Stimulated activated naive B cell treated with anti-CD40 and anti-IgM and Interleukin-4, amounts not matched to agents 10 μg/mL and 1 μg/mL and 100 μg/mL, for 72 hours (primary cell): ENCODE data around the gene ZNF804B.
A peak's percentile ranks its signal among the peaks of the same experiment; 100 is the strongest.

ENCODE experiments used
- ATAC-seq, 2 donors: fragments of 150-1000 bp; cut with Tn5 transposase; replicated peaks; 2 replicates each; pipeline ENCODE4 v1.10.0; 2021; ENCODE audit warnings: moderate library complexity in 1 of 2
- DNase-seq: peaks from one replicate; pipeline ENCODE4 v3.0.0; 2021
- H3K27ac Mint-ChIP-seq: one replicate; pipeline ENCODE4 v1.8.0; 2022; ENCODE audit warnings: mild to moderate bottlenecking, mixed read lengths
- H3K27me3 Mint-ChIP-seq, 2 donors: one replicate each; pipeline ENCODE4 v1.8.0; 2022; ENCODE audit warnings: mixed read lengths in 2 of 2
- H3K36me3 Mint-ChIP-seq, 2 donors: one replicate each; pipeline ENCODE4 v1.8.0; 2022; ENCODE audit warnings: mixed read lengths in 2 of 2, mild to moderate bottlenecking in 1 of 2
- H3K4me1 Mint-ChIP-seq, 2 donors: one replicate each; pipeline ENCODE4 v1.8.0; 2022; ENCODE audit warnings: mixed read lengths in 2 of 2, mild to moderate bottlenecking in 1 of 2
- H3K4me3 Mint-ChIP-seq, 2 donors: one replicate each; pipeline ENCODE4 v1.8.0; 2022; ENCODE audit warnings: mild to moderate bottlenecking in 2 of 2, mixed read lengths in 2 of 2, moderate library complexity in 1 of 2
- H3K9me3 Mint-ChIP-seq, 2 donors: one replicate each; pipeline ENCODE4 v1.8.0; 2022; ENCODE audit warnings: mixed read lengths in 2 of 2, mild to moderate bottlenecking in 1 of 2

Gene ZNF804B

DNA sequence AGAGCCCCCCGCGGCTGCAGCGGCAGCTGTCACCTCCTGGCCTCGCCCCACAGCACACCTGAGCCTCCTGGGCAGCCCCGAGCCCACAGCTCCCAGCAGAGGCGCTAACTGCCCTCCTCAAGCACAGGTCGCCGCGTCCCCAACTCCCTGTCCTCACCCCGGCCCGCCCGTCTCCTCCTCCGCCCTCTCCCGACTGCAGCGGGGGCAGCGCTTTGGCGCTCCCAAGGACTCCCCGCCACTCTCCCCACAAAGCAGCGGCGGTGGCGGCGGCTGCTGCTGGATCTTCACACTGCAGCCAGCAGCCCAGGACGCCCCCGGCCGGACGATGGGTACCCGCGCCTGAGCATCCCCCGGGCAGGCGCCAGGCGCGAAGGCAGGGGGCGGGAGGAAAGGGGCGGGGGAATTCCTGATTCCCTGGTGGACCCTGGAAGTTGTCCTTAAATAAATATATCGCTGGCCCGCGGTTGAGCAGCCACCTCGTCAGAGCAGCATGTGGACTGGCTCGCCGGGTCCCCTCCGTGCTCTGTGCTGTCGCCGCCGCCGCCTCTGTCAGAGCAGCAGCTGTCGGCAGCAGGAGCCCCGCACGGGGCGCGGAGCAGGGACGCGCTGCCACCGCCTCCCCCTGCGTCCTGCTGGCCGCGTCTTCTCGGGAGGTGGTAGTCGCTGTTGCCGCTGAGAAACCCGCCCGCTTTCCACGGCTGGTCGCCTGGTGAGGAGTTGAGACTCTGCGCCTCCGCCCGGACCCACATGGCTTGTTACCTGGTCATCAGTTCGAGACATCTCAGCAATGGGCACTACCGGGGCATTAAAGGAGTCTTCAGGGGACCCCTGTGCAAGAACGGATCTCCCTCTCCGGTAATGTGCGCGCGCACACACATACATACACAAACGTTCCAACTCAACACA, at the start of gene ZNF804B:
Gene ZNF804B (plus strand): TSS at position 471 of the 906 bp plus-strand sequence. CDS start 277 bp downstream, at position 748.
- no peak for DNase-seq
- peak; percentile 23 to 38 for ATAC-seq
- H3K27ac Mint-ChIP-seq, result no peak within 1 kb of the TSS
- H3K4me3 Mint-ChIP-seq, result peak within 1 kb of the TSS in 1 of 2 donors; percentile 32
- H3K4me1 Mint-ChIP-seq, result peaks cover 0 to 3% of the 10 kb centered on the region in 2 donors
- no peaks in the 10 kb centered on the region for H3K36me3 Mint-ChIP-seq
- H3K9me3 Mint-ChIP-seq, result no peaks in the 10 kb centered on the region
- H3K27me3 Mint-ChIP-seq, result peaks cover 19 to 39% of the 10 kb centered on the region in 2 donors

DNA sequence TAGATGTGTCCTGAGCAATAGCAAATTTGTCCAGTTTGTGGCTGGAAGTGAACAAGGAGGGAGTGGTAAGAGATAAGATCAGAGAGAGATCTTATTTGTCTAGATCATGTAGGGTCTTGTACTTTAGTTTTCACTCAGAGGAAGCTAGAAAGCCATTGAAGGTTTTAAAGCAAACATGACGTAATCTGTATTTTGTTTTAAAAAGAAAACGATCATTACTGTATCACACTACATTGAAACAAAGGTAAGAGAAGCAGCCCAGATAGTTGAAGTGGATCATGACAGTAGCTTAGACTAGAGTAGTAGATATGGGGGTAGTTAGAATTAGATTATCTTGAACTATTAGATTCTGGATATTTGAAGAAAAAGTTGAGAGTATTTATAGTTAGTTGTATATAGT, 23.6 kb upstream of the ZNF804B start:
- H3K27me3 Mint-ChIP-seq, result no peaks in the 10 kb centered on the region
- no peak overlapping the region for H3K4me3 Mint-ChIP-seq
- peaks cover 0 to 4% of the 10 kb centered on the region in 2 donors for H3K9me3 Mint-ChIP-seq
- H3K27ac Mint-ChIP-seq, result no peak overlapping the region
- no peaks in the 10 kb centered on the region for H3K4me1 Mint-ChIP-seq
- DNase-seq (no peak), ATAC-seq (no peak)
- no peaks in the 10 kb centered on the region for H3K36me3 Mint-ChIP-seq

DNA sequence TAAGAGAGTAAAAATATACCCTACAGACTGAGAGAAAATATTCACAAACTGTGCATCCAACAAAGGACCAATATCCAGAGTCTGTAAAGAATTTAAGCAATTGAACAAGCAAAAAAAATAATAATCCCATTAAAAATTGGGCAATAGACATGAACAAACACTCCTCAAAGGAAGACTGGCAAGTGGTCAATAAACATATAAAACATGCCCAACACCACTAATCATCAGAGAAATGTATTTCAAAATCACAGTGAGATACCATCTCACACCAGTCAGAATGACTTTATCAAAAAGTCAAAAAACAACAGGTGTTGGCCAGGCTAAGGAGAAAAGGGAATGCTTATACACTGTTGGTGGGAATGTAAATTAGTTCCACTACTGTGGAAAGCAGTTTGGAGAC, 21.9 kb upstream of the ZNF804B start:
- Mint-ChIP-seq H3K4me1 (no peaks in the 10 kb centered on the region), H3K4me3 (no peak overlapping the region), H3K9me3 (peaks cover 0 to 4% of the 10 kb centered on the region in 2 donors), H3K36me3 (no peaks in the 10 kb centered on the region), H3K27ac (no peak overlapping the region), H3K27me3 (no peaks in the 10 kb centered on the region)
- DNase-seq (no peak), ATAC-seq (no peak)

DNA sequence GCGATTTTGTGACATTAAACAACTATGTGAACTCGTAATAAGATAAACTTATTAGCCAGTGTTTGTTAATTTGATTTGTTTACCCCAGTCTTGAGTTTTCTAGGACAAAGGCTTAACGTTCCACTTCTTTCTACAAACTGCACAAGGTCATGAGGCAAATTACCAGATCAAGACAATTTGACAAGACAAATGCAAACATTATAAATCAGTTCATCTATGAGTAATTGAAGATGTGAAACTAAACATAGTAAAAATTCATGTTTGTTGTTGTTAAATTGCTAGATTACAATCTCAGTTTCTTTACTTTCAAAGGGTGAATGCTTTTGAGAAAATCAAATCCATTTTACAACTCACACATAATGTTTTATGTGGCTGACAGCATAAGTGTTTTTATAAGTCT, 13.4 kb upstream of the ZNF804B start:
- Mint-ChIP-seq H3K36me3 (no peaks in the 10 kb centered on the region), H3K4me1 (no peaks in the 10 kb centered on the region), H3K27ac (no peak overlapping the region), H3K4me3 (no peak overlapping the region), H3K27me3 (no peaks in the 10 kb centered on the region), H3K9me3 (peaks cover 0 to 3% of the 10 kb centered on the region in 2 donors)
- ATAC-seq (no peak), DNase-seq (no peak)

DNA sequence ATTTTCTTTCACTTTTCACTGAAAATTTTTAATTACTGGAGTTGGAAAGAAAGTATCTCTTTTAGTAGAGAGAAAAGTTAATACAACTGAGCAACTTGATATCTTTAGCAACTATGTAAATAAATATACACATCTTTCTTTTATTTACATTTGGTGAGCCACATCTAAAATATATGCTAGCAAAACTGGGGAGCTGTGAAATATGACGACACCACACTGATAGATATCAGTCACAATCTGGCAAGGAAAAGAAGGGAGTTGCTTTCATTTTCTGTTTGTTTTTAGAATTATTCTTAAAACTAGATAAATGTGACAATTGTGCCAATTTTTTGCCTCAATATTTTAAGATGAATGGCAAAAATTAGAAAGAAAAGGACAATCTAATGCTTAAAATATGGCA, 2.7 kb upstream of the ZNF804B start:
- Mint-ChIP-seq H3K9me3 (peaks cover 0 to 2% of the 10 kb centered on the region in 2 donors), H3K4me3 (no peak overlapping the region), H3K27ac (no peak overlapping the region), H3K4me1 (peaks cover 0 to 3% of the 10 kb centered on the region in 2 donors), H3K36me3 (no peaks in the 10 kb centered on the region), H3K27me3 (peaks cover 19 to 42% of the 10 kb centered on the region in 2 donors)
- DNase-seq (no peak), ATAC-seq (no peak)

DNA sequence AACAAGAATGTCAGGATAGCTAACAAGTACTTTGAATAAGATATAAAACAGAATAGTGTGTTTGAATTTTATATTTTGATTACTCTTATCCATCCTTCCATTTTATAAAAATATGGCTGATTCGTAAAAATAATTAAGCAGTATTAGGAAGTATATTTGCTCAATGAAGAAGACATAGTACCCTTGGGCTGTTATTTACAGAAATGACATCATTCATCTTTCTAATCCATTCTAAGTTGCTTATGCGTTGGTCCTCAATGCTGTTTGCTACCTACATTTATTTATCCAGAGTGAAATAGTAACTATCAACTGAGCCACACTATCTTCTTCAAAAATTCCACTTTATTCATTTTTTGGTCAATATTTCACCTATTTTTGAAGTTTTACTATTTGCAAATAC, 2.1 kb upstream of the ZNF804B start:
- Mint-ChIP-seq H3K4me3 (no peak overlapping the region), H3K9me3 (no peaks in the 10 kb centered on the region), H3K4me1 (peaks cover 0 to 3% of the 10 kb centered on the region in 2 donors), H3K27ac (no peak overlapping the region), H3K27me3 (peaks cover 19 to 46% of the 10 kb centered on the region in 2 donors), H3K36me3 (no peaks in the 10 kb centered on the region)
- ATAC-seq, result no peak
- no peak for DNase-seq

DNA sequence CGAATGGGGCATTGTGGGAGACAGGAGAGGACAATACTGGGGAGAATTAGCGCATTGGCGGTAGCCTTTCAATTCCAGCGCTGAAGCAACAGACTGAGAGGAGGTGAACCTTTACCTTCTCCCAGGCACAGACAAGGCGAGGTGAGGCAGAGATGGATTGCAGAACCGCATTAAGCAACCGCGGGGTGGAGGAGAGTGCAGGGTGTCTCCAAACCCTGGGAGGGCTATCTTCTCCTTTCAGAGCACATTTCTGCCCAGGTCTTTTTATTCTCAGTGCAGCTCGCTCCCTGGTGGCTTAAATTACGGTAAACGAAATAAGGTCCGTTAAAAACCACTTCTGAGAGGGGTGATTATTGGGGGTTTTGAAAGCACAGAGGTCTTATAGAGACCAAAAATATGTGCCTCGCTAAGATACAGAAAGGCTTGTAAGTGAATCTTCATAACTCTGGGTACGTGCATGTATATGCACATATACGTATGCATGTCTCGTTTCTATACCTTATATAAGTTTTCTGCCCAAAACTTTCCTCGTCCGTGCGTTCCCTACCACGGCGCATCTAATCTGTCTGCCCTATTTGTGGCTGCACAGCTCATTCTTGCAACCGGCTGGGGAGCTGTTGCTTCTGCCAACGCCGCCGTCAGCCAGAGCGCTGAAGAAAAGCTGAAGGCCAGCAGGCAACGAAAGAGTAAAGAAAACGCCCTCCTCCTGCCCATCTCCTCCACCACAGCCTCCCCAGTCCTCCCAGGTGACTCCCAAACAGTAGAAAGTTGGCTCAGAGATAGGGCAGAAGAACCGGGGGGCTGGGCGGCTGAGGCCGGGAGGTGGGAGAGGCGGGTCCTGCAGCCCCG, 895 bp upstream of the ZNF804B start:
- H3K27ac Mint-ChIP-seq, result no peak overlapping the region
- H3K9me3 Mint-ChIP-seq, result no peaks in the 10 kb centered on the region
- ATAC-seq (peak in 1 of 2 donors; percentile 8), DNase-seq (no peak)
- no peak overlapping the region for H3K4me3 Mint-ChIP-seq
- peaks cover 0 to 3% of the 10 kb centered on the region in 2 donors for H3K4me1 Mint-ChIP-seq
- peaks cover 19 to 48% of the 10 kb centered on the region in 2 donors for H3K27me3 Mint-ChIP-seq
- no peaks in the 10 kb centered on the region for H3K36me3 Mint-ChIP-seq

DNA sequence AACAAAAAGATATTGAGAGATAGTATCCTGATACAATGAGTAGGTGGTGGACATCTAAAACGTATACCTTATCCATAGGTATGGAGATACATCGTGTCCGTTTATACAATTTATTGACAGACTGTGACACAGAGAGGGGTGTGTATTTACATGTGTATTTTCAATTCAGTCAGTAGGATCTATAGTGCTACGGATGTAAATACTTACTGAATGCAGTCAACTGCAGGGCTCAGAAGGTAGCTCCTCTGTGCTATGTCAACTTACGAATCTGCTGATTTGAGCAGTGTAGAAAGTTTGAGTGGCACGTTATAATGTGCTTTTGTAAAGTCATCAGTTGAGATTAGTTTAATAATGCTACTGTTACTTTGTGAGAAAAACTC, 626 bp downstream of the ZNF804B start:
- peaks cover 19 to 39% of the 10 kb centered on the region in 2 donors for H3K27me3 Mint-ChIP-seq

DNA sequence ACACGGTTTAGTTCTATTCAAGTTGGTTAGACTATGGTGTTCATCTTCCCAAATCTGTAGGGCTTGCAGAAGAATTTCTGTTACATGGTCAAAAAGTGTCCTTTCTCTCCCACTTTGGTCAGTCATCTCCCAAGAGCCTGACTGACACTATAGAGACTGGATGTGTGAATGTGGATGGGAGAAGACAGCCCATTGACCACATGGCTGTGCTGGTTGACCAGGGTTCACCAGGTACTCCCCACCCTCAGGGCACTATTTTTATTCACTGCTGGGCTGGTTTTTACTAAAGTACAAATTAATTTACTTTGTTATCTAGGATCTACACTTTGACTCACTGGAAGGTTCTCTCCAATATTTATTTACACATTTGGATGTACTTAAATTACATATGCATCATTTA, 2.3 kb downstream of the ZNF804B start:
- Mint-ChIP-seq H3K27ac (no peak overlapping the region), H3K36me3 (no peaks in the 10 kb centered on the region), H3K4me3 (no peak overlapping the region), H3K27me3 (peaks cover 13 to 39% of the 10 kb centered on the region in 2 donors), H3K4me1 (peaks cover 0 to 3% of the 10 kb centered on the region in 2 donors), H3K9me3 (no peaks in the 10 kb centered on the region)
- DNase-seq (no peak), ATAC-seq (no peak)

More for the DNA sequence above, 626 bp downstream of the ZNF804B start:
- ATAC-seq, result no peak
- no peak overlapping the region for H3K27ac Mint-ChIP-seq
- H3K4me3 Mint-ChIP-seq, result no peak overlapping the region
- no peaks in the 10 kb centered on the region for H3K36me3 Mint-ChIP-seq
- H3K4me1 Mint-ChIP-seq, result peaks cover 0 to 3% of the 10 kb centered on the region in 2 donors
- H3K9me3 Mint-ChIP-seq, result no peaks in the 10 kb centered on the region
- DNase-seq, result no peak

DNA sequence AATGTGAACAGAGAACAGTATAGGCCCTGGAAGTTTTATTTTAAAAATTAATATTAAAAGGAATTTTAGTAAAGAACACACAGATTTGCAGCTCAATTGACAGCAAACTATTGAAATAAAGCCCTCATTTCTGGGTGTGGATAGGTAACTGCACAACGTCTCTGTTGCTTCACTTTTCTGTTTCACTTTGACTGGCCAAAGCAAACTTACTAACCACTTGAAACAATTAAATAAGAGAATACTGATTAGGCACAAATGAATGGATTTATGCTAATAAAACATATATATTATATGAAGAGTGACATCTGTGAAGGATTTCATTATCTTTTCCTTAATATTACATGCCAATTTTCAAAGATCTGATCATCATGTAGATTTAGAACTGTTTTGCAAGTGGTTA, 11.9 kb downstream of the ZNF804B start:
- Mint-ChIP-seq H3K36me3 (no peaks in the 10 kb centered on the region), H3K9me3 (peaks cover 0 to 2% of the 10 kb centered on the region in 2 donors), H3K27ac (no peak overlapping the region), H3K4me3 (no peak overlapping the region), H3K27me3 (no peaks in the 10 kb centered on the region), H3K4me1 (no peaks in the 10 kb centered on the region)
- no peak for DNase-seq
- no peak for ATAC-seq

DNA sequence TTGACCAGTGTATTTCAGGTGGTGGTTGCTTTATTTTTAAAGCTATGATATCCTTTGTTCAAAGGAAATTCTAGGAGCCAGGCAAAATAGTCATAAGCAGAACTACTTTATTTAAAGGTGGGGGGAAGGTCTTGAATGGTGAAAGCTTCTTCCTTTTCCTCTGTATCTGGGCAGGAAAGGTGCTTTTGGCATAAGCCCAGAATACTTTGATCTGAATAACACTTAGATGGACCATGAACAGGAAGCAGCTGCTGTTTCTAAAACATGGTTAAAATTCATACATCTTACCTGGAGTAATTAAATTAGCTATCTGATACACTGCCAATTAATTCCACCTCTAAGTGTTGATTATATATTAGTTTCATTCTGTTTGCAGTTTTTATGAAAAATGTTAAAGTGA, 13.3 kb downstream of the ZNF804B start:
- H3K4me1 Mint-ChIP-seq, result no peaks in the 10 kb centered on the region
- no peak overlapping the region for H3K4me3 Mint-ChIP-seq
- H3K9me3 Mint-ChIP-seq, result peaks cover 0 to 2% of the 10 kb centered on the region in 2 donors
- ATAC-seq (no peak), DNase-seq (no peak)
- no peak overlapping the region for H3K27ac Mint-ChIP-seq
- no peaks in the 10 kb centered on the region for H3K27me3 Mint-ChIP-seq
- no peaks in the 10 kb centered on the region for H3K36me3 Mint-ChIP-seq

DNA sequence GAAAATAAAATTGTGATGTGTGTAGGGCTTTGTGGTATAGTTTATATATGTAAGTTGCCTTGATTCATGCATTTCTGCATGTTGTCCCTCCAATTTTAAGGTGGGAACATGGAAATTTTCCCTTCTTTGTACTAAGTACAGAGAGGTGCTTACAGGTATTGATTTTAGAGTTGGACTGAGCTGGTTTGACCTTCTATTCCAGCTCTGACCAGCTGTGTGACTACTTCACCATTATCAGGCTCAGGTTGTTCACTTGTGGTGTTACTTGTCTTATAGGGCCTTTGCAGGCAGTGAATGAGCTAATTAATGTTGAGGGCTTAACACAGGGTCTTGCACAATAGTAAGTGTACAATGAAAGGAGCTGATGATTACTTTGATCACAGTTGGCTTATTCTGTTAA, 16.3 kb downstream of the ZNF804B start:
- Mint-ChIP-seq H3K27me3 (no peaks in the 10 kb centered on the region), H3K36me3 (no peaks in the 10 kb centered on the region), H3K4me1 (no peaks in the 10 kb centered on the region), H3K4me3 (no peak overlapping the region), H3K9me3 (peaks cover 0 to 2% of the 10 kb centered on the region in 2 donors), H3K27ac (no peak overlapping the region)
- ATAC-seq, result no peak
- no peak for DNase-seq

DNA sequence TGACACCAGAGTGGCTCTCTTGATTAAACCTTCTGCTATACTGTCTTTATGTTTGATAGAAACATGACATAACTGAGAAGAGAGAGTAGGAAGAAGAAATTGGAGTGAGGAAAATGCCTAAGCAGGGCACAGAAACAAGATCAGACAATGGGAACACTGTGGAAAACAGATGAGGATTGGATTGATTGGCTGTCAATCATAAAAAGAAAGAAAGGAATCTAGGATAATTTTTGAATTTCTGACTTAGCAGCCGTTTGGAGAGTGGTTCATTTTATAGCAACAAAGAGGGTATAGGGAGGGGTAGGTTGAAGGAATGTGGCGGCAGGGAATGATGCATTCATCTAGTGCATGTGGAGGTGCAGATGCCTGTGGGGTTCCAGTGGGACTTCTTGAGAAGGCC, 28.3 kb downstream of the ZNF804B start:
- H3K27ac Mint-ChIP-seq, result no peak overlapping the region
- no peaks in the 10 kb centered on the region for H3K36me3 Mint-ChIP-seq
- H3K9me3 Mint-ChIP-seq, result no peaks in the 10 kb centered on the region
- DNase-seq (no peak), ATAC-seq (no peak)
- no peak overlapping the region for H3K4me3 Mint-ChIP-seq
- no peaks in the 10 kb centered on the region for H3K27me3 Mint-ChIP-seq
- H3K4me1 Mint-ChIP-seq, result no peaks in the 10 kb centered on the region

DNA sequence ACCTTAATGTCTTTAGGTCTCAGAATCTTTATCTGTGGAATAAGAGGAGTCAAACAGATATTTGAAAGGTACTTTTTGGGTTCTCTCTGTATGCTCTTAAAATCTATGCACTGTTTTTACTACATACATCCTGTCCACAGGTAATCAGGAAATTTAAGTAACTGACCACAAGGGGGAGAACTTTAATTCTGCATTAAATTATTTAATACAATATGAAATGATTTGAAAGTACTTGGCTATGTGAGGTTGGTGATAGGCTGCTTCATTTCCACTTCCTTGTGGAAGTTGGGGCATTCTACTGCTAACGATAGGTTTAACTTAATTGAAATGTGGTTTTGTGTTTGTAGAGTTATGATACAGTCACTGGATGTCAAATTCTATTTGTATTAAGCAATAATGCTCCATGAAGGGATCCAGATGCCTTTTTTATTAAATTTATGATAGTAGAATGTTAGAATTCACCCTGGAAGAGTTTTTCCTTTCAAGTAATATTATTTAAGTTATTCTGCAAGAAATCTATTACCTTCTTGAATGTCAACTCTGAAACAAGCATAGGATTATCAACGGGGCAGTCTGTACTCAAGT, 30.1 kb downstream of the ZNF804B start:
- no peak overlapping the region for H3K4me3 Mint-ChIP-seq
- no peaks in the 10 kb centered on the region for H3K4me1 Mint-ChIP-seq
- no peak overlapping the region for H3K27ac Mint-ChIP-seq
- H3K36me3 Mint-ChIP-seq, result no peaks in the 10 kb centered on the region
- no peak for DNase-seq
- no peaks in the 10 kb centered on the region for H3K27me3 Mint-ChIP-seq
- H3K9me3 Mint-ChIP-seq, result no peaks in the 10 kb centered on the region
- ATAC-seq, result no peak
